HG03354 (cell line): ENCODE results near the gene SAMSN1.
A peak's percentile ranks its signal among the peaks of the same experiment; 100 is the strongest.

Source experiments
- ATAC-seq: cut with Tn5 transposase; IDR thresholded peaks from one replicate; pipeline ENCODE4 v1.9.1; 2021; ENCODE audit warnings: mild to moderate bottlenecking; ENCODE audit not compliant: unreplicated experiment, poor library complexity, severe bottlenecking

The SAMSN1 gene

GRCh38 chr21:14453339-14454015 lies 92.6 kb downstream of the SAMSN1 start:
- ATAC-seq: peak; percentile 75

DNA sequence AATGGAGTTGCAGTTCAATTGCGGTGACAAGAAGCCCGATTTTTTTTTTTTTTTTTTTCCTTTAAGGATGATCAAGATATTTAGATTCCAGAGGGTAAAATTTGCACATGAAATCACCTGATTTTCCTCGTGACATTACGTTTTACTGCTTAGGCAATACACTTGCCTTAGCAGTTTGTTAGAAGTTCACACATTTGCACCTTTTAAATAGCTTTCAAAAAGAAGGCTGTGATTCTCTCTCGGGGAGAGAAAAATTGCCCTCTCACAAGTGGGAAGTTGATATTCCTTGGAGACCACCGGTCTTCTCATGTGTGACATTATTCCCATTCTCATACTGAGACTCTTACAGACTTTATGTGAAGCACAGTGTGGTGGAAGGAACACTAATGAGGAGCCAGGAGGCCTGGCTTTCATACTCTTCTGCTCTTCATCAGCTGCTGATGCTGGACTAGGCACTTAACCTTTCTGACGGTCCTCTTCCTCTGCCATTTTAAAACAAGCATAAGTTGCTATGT lies 93.3 kb downstream of the SAMSN1 start:
- ATAC-seq: no peak

DNA sequence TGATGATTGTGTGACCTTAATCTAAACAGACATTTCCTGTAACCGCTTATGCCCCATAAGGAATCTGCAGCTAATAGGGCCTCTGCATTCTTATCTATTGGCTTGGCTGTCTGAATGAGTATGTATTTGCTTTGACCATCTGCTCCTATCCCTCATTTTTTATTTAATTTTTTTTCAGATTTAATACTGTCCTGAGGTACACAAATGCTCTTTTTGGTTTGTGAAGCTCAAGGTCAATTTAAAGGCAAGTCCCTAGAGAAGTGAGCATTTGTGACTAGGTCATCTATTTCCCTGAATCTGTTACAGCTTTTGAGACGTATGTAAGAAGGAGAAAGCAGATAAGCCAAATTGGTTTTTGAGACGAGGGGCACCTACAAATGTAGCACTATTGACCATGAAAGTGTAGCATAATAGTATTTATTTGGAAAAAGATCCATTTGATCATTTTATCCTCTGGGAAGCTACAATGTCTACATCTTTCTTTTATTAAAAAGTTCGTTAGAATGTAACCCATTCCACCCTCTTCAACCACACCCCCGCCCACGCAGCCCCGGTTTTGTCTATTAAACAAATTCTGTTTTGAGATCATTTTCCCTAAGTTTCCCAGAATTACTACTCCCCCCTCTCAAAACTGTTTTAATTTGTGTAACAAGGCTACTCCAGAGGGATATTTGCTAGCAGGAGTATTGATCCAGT lies 93.9 kb downstream of the SAMSN1 start:
- no peak for ATAC-seq

DNA sequence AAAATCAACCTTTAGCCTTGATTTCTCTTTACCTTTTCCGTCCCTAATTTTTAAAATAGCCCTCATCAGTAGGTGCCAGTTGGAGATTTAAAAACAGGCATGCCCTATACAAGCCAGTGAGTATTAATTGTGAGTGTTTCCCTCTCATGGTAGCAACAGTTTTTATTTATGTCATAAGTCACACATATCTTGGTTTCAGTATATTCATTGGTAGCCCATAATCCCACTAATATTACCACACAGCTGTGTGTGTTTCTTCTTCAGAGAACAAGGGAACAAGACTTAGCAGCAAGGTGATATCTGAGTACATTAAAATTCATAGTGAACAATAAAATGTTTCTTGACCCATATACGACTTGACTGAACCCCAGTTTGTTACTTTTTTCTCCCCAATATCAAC lies 94.6 kb downstream of the SAMSN1 start:
- no peak for ATAC-seq

- ATAC-seq: no peak
Observed at GRCh38 chr21:14448784-14449183, 97.3 kb downstream of the SAMSN1 start.

DNA sequence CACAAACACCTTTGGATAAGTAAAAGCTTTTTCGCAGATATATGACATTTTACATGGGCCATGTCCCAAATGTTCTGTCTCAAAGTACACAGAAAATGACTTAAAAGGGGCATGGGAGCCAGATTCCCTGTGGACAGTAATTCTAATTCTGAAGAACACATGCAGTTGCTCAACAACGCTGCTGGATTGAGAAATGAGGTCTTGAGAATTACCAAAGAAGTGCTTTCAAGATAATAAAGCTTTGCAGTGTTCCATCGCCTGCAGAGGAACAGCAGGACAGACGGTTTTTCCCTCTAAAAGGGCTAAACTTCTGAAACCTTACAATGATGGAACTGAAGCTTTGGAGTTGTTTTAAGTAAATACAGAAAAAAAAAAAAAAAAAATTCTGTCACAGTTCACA lies 107.9 kb downstream of the SAMSN1 start:
- no peak for ATAC-seq

GRCh38 chr21:14435423-14435822 lies 110.7 kb downstream of the SAMSN1 start:
- ATAC-seq: no peak
